Measurements from ENCODE around the gene ARHGAP33.

- TF ChIP-seq CTCF (IDR thresholded peaks at IDR 0.05; ENCODE audit: borderline replicate concordance, extremely low read depth, low read length, poor library complexity, severe bottlenecking) (no peak), EZH2 (IDR thresholded peaks at IDR 0.05; ENCODE audit: borderline replicate concordance, low read depth, low read length, severe bottlenecking) (no peak)
These were observed 56.7 kb downstream of the ARHGAP33 start for GRCh38 chr19:35832054-35832453.

Data from DND-41 (cell line).